ENCODE measurements around the gene CPN2. TPM values are rescaled to one million over a fixed set of nuclear protein-coding genes. Genes with fewer than 3 reads are reported as not detected.

The CPN2 gene
- total and polyA plus RNA-seq, 2 experiments from 2014 or later = 0.10 to 0.14 TPM

DNA sequence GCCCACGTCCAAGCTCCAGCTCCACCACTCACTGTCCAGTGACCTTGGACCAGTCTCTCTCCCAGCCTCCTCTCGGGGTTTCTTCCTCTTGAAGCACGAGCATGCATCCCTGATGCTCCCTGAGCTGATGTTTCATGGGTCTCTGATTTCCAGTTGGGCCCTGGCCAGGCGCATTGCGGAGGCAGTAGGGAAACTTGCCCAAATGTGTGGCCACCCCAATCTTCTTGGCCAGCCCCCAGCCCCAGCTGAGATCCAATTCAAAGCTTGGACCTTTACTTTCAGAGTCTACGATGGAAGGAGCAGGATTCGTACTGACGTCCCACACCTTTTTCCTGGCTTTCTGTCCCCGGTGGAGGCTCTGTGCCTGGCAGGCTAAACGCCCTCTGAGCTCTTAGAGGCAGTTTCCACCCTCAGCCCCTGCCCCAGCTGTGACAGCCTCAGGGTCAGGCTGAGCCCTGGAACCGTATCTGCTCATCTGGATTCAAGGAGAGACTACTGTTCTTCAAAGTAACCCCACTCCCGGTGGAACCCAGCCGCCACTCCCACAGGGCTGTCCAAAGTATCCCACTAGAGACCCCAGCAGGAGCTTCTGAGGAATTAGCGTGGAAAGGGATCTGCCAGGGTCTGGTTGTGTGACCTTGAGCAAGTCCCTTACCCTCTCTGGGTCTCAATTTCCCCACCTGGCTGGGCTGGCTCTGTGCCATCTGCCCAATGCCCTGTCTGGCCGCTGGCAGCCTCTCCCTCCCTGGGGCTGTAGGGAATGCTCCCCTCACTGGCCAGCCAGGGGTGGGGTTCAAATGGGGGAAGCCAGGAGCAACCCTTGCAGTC is 37.4 kb downstream of the CPN2 start:
- DNase-seq (ENCODE audit: low spot score) = peak; percentile 64
- no peak for TF ChIP-seq ZNF331 (CRISPR knock-in tag; IDR thresholded peaks at IDR 0.05; ENCODE audit: low read depth)
- TF ChIP-seq, protein P1, sequence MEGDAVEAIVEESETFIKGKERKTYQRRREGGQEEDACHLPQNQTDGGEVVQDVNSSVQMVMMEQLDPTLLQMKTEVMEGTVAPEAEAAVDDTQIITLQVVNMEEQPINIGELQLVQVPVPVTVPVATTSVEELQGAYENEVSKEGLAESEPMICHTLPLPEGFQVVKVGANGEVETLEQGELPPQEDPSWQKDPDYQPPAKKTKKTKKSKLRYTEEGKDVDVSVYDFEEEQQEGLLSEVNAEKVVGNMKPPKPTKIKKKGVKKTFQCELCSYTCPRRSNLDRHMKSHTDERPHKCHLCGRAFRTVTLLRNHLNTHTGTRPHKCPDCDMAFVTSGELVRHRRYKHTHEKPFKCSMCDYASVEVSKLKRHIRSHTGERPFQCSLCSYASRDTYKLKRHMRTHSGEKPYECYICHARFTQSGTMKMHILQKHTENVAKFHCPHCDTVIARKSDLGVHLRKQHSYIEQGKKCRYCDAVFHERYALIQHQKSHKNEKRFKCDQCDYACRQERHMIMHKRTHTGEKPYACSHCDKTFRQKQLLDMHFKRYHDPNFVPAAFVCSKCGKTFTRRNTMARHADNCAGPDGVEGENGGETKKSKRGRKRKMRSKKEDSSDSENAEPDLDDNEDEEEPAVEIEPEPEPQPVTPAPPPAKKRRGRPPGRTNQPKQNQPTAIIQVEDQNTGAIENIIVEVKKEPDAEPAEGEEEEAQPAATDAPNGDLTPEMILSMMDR (conservative IDR thresholded peaks at IDR 0.05; ENCODE audit: low read depth in 2 of 2) = peak in 1 of 2 experiments; percentile 29; a peak in 2 of 4 replicates
- no peak for TF ChIP-seq JUNB (IDR thresholded peaks at IDR 0.05; ENCODE audit: unreplicated experiment)
- TF ChIP-seq POLR2AphosphoS5 (IDR thresholded peaks at IDR 0.05; ENCODE audit: low read depth) = no peak
- no peak for TF ChIP-seq NANOG (IDR thresholded peaks at IDR 0.05; ENCODE audit: borderline replicate concordance)
- TF ChIP-seq, protein P2, sequence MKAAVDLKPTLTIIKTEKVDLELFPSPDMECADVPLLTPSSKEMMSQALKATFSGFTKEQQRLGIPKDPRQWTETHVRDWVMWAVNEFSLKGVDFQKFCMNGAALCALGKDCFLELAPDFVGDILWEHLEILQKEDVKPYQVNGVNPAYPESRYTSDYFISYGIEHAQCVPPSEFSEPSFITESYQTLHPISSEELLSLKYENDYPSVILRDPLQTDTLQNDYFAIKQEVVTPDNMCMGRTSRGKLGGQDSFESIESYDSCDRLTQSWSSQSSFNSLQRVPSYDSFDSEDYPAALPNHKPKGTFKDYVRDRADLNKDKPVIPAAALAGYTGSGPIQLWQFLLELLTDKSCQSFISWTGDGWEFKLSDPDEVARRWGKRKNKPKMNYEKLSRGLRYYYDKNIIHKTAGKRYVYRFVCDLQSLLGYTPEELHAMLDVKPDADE (IDR thresholded peaks at IDR 0.05) = no peak
- no peak for TF ChIP-seq EZH2phosphoT487 (IDR thresholded peaks at IDR 0.05; ENCODE audit: unreplicated experiment)
- H3K4me3 ChIP-seq = no peak overlapping the region
- peak; percentile 26 for ATAC-seq
- H3F3A ChIP-seq (replicated peaks; ENCODE audit: low read depth) = peaks cover 7% of the 10 kb centered on the region; the same call in 1 of the 2 replicates
- peaks cover 15% of the 10 kb centered on the region for H3K36me3 Mint-ChIP-seq (ENCODE audit: low read depth)
- peaks cover 25% of the 10 kb centered on the region for H3K27me3 ChIP-seq (ENCODE audit: insufficient read depth)
- 0 out of 2 replicates have a peak, but pooled peaks cover 7% of the 10 kb centered on the region for H3K9me2 ChIP-seq (ENCODE audit: insufficient read depth)
- H3K27ac Mint-ChIP-seq = no peak overlapping the region
- H3K4me3 Mint-ChIP-seq = no peak overlapping the region
- no peak overlapping the region for H3K27ac ChIP-seq (ENCODE audit: low read depth)
- H3K4me1 ChIP-seq (ENCODE audit: insufficient read depth) = peaks cover 23% of the 10 kb centered on the region
- no peak overlapping the region for H3K4me2 ChIP-seq
- H3K4me1 Mint-ChIP-seq = peaks cover 31% of the 10 kb centered on the region
- peaks cover 30% of the 10 kb centered on the region for H3K27me3 Mint-ChIP-seq (ENCODE audit: insufficient read depth, low read depth, poor library complexity)
- H2AFZ ChIP-seq = no peak overlapping the region
- peaks cover 16% of the 10 kb centered on the region for H3K9me3 Mint-ChIP-seq
- H3K79me2 ChIP-seq (replicated peaks; ENCODE audit: insufficient read depth) = no peaks in the 10 kb centered on the region
- no peaks in the 10 kb centered on the region for H4K20me1 ChIP-seq (replicated peaks; ENCODE audit: insufficient read depth)
- no peaks in the 10 kb centered on the region; the same call in 1 of the 2 replicates for H3K36me3 ChIP-seq (ENCODE audit: insufficient read depth)

DNA sequence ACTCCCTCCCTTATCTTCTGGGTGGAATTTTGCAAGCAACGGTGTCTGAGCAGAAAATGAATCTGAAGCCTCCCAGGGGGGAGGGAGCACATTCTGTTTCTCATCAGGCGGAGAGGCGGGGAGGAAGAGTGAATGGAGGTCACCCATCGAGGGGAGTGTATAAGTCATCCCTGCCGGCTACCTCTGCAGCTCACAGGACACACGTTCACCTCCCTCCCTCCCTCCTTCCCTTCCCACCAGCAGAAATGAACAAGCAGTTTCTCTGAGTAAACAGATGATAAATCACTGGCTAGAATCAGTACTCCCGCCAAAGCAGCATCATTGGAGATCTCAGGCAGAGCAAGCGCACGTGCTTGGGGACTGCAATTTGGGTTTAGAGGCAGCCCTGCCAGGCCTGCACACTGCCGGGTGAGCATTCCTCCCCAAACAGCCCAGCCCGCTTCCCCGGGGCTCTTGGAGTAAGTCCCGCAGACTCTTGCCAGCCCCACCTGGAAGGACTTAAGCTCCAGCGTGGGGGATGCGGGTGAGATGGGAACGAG is 38.3 kb downstream of the CPN2 start:
- ATAC-seq (peak; percentile 4), DNase-seq (ENCODE audit: low spot score) (peak; percentile 42)
- H3K4me1 ChIP-seq (ENCODE audit: insufficient read depth) = peaks cover 24% of the 10 kb centered on the region
- H2AFZ ChIP-seq = peak overlapping the region; percentile 76
- Mint-ChIP-seq H3K27me3 (ENCODE audit: insufficient read depth, low read depth, poor library complexity) (peaks cover 31% of the 10 kb centered on the region), H3K27ac (no peak overlapping the region), H3K4me1 (peaks cover 34% of the 10 kb centered on the region), H3K4me3 (no peak overlapping the region), H3K9me3 (peaks cover 7% of the 10 kb centered on the region), H3K36me3 (ENCODE audit: low read depth) (peaks cover 6% of the 10 kb centered on the region)
- no peaks in the 10 kb centered on the region for H3K36me3 ChIP-seq (ENCODE audit: insufficient read depth)
- H3K79me2 ChIP-seq (replicated peaks; ENCODE audit: insufficient read depth) = no peaks in the 10 kb centered on the region
- 0 out of 2 replicates have a peak, but pooled peaks cover 3% of the 10 kb centered on the region for H3K9me2 ChIP-seq (ENCODE audit: insufficient read depth)
- H3K4me3 ChIP-seq = no peak overlapping the region
- H3F3A ChIP-seq (replicated peaks; ENCODE audit: low read depth) = peaks cover 4% of the 10 kb centered on the region; the same call in 1 of the 2 replicates
- H3K4me2 ChIP-seq = no peak overlapping the region
- H4K20me1 ChIP-seq (replicated peaks; ENCODE audit: insufficient read depth) = no peaks in the 10 kb centered on the region
- no peak overlapping the region for H3K27ac ChIP-seq (ENCODE audit: low read depth)
- H3K27me3 ChIP-seq (ENCODE audit: insufficient read depth) = peaks cover 25% of the 10 kb centered on the region
- TF ChIP-seq, protein P3, sequence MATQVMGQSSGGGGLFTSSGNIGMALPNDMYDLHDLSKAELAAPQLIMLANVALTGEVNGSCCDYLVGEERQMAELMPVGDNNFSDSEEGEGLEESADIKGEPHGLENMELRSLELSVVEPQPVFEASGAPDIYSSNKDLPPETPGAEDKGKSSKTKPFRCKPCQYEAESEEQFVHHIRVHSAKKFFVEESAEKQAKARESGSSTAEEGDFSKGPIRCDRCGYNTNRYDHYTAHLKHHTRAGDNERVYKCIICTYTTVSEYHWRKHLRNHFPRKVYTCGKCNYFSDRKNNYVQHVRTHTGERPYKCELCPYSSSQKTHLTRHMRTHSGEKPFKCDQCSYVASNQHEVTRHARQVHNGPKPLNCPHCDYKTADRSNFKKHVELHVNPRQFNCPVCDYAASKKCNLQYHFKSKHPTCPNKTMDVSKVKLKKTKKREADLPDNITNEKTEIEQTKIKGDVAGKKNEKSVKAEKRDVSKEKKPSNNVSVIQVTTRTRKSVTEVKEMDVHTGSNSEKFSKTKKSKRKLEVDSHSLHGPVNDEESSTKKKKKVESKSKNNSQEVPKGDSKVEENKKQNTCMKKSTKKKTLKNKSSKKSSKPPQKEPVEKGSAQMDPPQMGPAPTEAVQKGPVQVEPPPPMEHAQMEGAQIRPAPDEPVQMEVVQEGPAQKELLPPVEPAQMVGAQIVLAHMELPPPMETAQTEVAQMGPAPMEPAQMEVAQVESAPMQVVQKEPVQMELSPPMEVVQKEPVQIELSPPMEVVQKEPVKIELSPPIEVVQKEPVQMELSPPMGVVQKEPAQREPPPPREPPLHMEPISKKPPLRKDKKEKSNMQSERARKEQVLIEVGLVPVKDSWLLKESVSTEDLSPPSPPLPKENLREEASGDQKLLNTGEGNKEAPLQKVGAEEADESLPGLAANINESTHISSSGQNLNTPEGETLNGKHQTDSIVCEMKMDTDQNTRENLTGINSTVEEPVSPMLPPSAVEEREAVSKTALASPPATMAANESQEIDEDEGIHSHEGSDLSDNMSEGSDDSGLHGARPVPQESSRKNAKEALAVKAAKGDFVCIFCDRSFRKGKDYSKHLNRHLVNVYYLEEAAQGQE (IDR thresholded peaks at IDR 0.05; ENCODE audit: unreplicated experiment) = no peak
- no peak for TF ChIP-seq NANOG (IDR thresholded peaks at IDR 0.05; ENCODE audit: borderline replicate concordance)
- TF ChIP-seq POLR2AphosphoS5 (IDR thresholded peaks at IDR 0.05; ENCODE audit: low read depth) = no peak
- TF ChIP-seq EZH2 (IDR thresholded peaks at IDR 0.05; ENCODE audit: low read depth, unreplicated experiment) = no peak
- TF ChIP-seq ZNF331 (CRISPR knock-in tag; IDR thresholded peaks at IDR 0.05; ENCODE audit: low read depth) = no peak

Measured in GM23338 (cell line).